Measurements from ENCODE around the gene STRA6.

DNA sequence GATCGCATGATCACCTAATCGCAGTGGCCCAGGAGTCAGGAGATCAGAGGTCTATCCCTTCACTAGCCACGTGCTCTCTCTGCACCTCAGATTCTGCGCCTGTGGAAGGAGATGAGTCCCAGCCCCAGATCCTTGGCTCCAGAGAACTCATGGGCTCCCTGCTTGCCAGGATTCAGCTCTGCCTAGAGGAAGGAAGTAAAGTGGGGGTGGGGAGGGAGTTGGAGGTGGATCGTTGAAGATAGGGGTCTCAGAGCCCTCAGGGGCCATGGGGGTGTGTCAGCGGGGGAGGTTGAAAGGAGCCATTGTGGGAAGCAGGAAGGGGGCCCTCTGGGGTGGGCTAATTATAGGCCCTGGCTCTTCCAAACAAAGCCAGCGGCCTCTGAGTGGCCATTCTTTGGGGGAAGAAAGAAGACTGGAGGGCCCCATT is 11.3 kb upstream of the STRA6 start:
- TF ChIP-seq CTCF (IDR thresholded peaks at IDR 0.05) (no peak), POLR2A (IDR thresholded peaks at IDR 0.05) (no peak)

Data from thyroid gland (tissue), 4 donors.